ENCODE data around the gene ARHGAP26. TPM values are rescaled to one million over a fixed set of nuclear protein-coding genes. Genes with fewer than 3 reads are reported as not detected.

ARHGAP26 gene
- total and polyA plus RNA-seq, 4 donors: 1.8 to 16.7 (median 4.1) TPM

- 11% methylated on average over 1 of the region's 1 CpG for WGBS
- no peak for DNase-seq (ENCODE audit: low spot score)
- H3K36me3 ChIP-seq (ENCODE audit: control insufficient read depth in 4 of 4, insufficient read depth in 3 of 4, low read depth in 1 of 4, low read length in 3 of 4): no peaks in the 10 kb centered on the region
Measured at GRCh38 chr5:143110591-143110990, 340.4 kb downstream of the ARHGAP26 start.

DNA sequence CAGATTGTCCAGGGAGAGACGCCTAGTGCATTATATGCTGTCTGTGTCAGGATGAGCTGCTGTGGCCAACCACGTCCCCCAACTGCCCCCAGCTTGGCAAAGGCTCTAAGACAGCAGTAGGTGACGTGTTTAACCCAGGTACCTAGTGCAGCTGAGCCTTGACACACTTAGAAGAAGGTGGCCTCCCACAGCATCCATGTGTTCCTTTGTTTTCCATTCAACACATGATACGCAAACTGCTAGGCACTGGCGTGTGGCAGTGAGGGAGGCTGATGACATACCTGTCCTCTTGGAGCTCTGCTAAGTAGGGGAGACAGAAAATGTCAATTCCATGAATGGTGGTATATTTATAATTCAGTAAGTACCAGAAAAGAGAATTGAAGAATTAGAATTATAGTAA is 341.6 kb downstream of the ARHGAP26 start:
- H3K27ac ChIP-seq (ENCODE audit: low read depth in 1 of 2, low read length in 2 of 2): no peak overlapping the region
- no peaks in the 10 kb centered on the region for H3K27me3 ChIP-seq (ENCODE audit: control insufficient read depth in 4 of 4, insufficient read depth in 4 of 4, low read length in 3 of 4)
- H3K4me3 ChIP-seq (ENCODE audit: low read depth in 1 of 3, low read length in 3 of 3): no peak overlapping the region
- H3K9ac ChIP-seq (ENCODE audit: low read depth in 1 of 2, low read length in 2 of 2): no peak overlapping the region
- H3K36me3 ChIP-seq (ENCODE audit: control insufficient read depth in 4 of 4, insufficient read depth in 3 of 4, low read depth in 1 of 4, low read length in 3 of 4): no peaks in the 10 kb centered on the region
- no peaks in the 10 kb centered on the region for H3K9me3 ChIP-seq (ENCODE audit: control insufficient read depth in 4 of 4, low read length in 3 of 4)
- DNase-seq (ENCODE audit: low spot score): no peak
- TF ChIP-seq EGR1 (IDR thresholded peaks at IDR 0.05; ENCODE audit: low read depth in 2 of 2) (no peak), GABPA (IDR thresholded peaks at IDR 0.05 in 1 of 2, conservative IDR thresholded peaks at IDR 0.05 in 1 of 2) (no peak), RAD21 (IDR thresholded peaks at IDR 0.05) (no peak), HNF4A (conservative IDR thresholded peaks at IDR 0.05) (no peak), YY1 (IDR thresholded peaks at IDR 0.05) (no peak), HNF4G (IDR thresholded peaks at IDR 0.05) (no peak), NR2F2 (IDR thresholded peaks at IDR 0.05) (no peak), RXRA (IDR thresholded peaks at IDR 0.05) (no peak), ZBTB33 (IDR thresholded peaks at IDR 0.05) (no peak), FOXA2 (IDR thresholded peaks at IDR 0.05) (no peak), CTCF (IDR thresholded peaks at IDR 0.05; ENCODE audit: low read depth, low read length, missing input control) (no peak), FOXA1 (IDR thresholded peaks at IDR 0.05) (no peak), JUND (IDR thresholded peaks at IDR 0.05) (no peak), REST (IDR thresholded peaks at IDR 0.05) (no peak), TAF1 (conservative IDR thresholded peaks at IDR 0.05) (no peak), SP1 (IDR thresholded peaks at IDR 0.05) (no peak)
- TF ChIP-seq, protein P1, sequence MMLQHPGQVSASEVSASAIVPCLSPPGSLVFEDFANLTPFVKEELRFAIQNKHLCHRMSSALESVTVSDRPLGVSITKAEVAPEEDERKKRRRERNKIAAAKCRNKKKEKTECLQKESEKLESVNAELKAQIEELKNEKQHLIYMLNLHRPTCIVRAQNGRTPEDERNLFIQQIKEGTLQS (IDR thresholded peaks at IDR 0.05): no peak
- TF ChIP-seq, protein P2, sequence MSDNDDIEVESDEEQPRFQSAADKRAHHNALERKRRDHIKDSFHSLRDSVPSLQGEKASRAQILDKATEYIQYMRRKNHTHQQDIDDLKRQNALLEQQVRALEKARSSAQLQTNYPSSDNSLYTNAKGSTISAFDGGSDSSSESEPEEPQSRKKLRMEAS (IDR thresholded peaks at IDR 0.05): no peak
- WGBS: 97% methylated on average over 5 of the region's 5 CpGs
- peaks cover 10 to 25% (median 23%) of the 10 kb centered on the region in 4 donors for H3K4me1 ChIP-seq (ENCODE audit: control insufficient read depth in 4 of 4, insufficient read depth in 4 of 4, low read length in 3 of 4)

More at GRCh38 chr5:143110591-143110990, 340.4 kb downstream of the ARHGAP26 start:
- no peaks in the 10 kb centered on the region for H3K9me3 ChIP-seq (ENCODE audit: control insufficient read depth in 4 of 4, low read length in 3 of 4)
- TF ChIP-seq RXRA (IDR thresholded peaks at IDR 0.05) (no peak), RAD21 (IDR thresholded peaks at IDR 0.05) (no peak), HNF4A (conservative IDR thresholded peaks at IDR 0.05) (peak; percentile 22 to 57)
- peaks cover 10 to 27% (median 24%) of the 10 kb centered on the region in 4 donors for H3K4me1 ChIP-seq (ENCODE audit: control insufficient read depth in 4 of 4, insufficient read depth in 4 of 4, low read length in 3 of 4)
- no peak overlapping the region for H3K9ac ChIP-seq (ENCODE audit: low read depth in 1 of 2, low read length in 2 of 2)
- no peak overlapping the region for H3K4me3 ChIP-seq (ENCODE audit: low read depth in 1 of 3, low read length in 3 of 3)
- H3K27ac ChIP-seq (ENCODE audit: low read depth in 1 of 2, low read length in 2 of 2): no peak overlapping the region
- no peaks in the 10 kb centered on the region for H3K27me3 ChIP-seq (ENCODE audit: control insufficient read depth in 4 of 4, insufficient read depth in 4 of 4, low read length in 3 of 4)

Measured in liver (tissue), 9 donors.